Activated CD4-positive, CD25-positive, alpha-beta regulatory T cell treated with anti-CD3 and anti-CD28 coated beads, Interleukin-2, amount 50 U/mL, for 16 hours (primary cell): ENCODE measurements around the gene CTAG1A.
"Not testable (repeated sequence)": the region's sequence is repeated elsewhere in the genome, so short reads cannot be mapped to it uniquely, and the experiment has no call there.

Experiments used
- DNase-seq: peaks from one replicate; pipeline ENCODE4 v3.0.0-alpha.2; 2020; ENCODE audit warnings: low read depth, low spot score

The CTAG1A gene

GRCh38 chrX:154573061-154573460, 11.9 kb upstream of the CTAG1A start:
- DNase-seq, result not testable (repeated sequence)

- DNase-seq, result not testable (repeated sequence)
These were observed 9.9 kb upstream of the CTAG1A start for GRCh38 chrX:154575076-154575475.

- DNase-seq, result not testable (repeated sequence)
These were observed 1.9 kb upstream of the CTAG1A start for GRCh38 chrX:154582994-154583393.

GRCh38 chrX:154590415-154590814, 5.5 kb downstream of the CTAG1A start:
- DNase-seq, result not testable (repeated sequence)

- DNase-seq, result no peak
These were observed 7.6 kb downstream of the CTAG1A start for GRCh38 chrX:154592505-154592904.

GRCh38 chrX:154593201-154593600, 8.3 kb downstream of the CTAG1A start:
- DNase-seq, result no peak

GRCh38 chrX:154594491-154594890, 9.6 kb downstream of the CTAG1A start:
- no peak for DNase-seq

GRCh38 chrX:154595559-154596249, 10.8 kb downstream of the CTAG1A start:
- DNase-seq, result no peak

- no peak for DNase-seq
These were observed 11.5 kb downstream of the CTAG1A start for GRCh38 chrX:154596290-154596929.

- DNase-seq, result no peak
These were observed 12.3 kb downstream of the CTAG1A start for GRCh38 chrX:154597221-154597620.

- DNase-seq, result no peak
These were observed 13.7 kb downstream of the CTAG1A start for GRCh38 chrX:154598656-154599055.

- no peak for DNase-seq
These were observed 14.6 kb downstream of the CTAG1A start for GRCh38 chrX:154599531-154599930.

- no peak for DNase-seq
These were observed 15.9 kb downstream of the CTAG1A start for GRCh38 chrX:154600759-154601374.

- DNase-seq, result no peak
These were observed 17.3 kb downstream of the CTAG1A start for GRCh38 chrX:154602226-154602625.

GRCh38 chrX:154602766-154603437, 18.0 kb downstream of the CTAG1A start:
- no peak for DNase-seq

- DNase-seq, result no peak
These were observed 18.8 kb downstream of the CTAG1A start for GRCh38 chrX:154603438-154604430.

- DNase-seq, result no peak
These were observed 20.6 kb downstream of the CTAG1A start for GRCh38 chrX:154605566-154605965.

- DNase-seq, result no peak
These were observed 22.4 kb downstream of the CTAG1A start for GRCh38 chrX:154607370-154607769.

GRCh38 chrX:154607976-154608375, 23.0 kb downstream of the CTAG1A start:
- DNase-seq, result not testable (repeated sequence)

- DNase-seq, result not testable (repeated sequence)
These were observed 23.9 kb downstream of the CTAG1A start for GRCh38 chrX:154608823-154609222.

GRCh38 chrX:154611146-154611545, 26.2 kb downstream of the CTAG1A start:
- DNase-seq, result not testable (repeated sequence)
